ENCODE data around the gene FAM3C.

DNA sequence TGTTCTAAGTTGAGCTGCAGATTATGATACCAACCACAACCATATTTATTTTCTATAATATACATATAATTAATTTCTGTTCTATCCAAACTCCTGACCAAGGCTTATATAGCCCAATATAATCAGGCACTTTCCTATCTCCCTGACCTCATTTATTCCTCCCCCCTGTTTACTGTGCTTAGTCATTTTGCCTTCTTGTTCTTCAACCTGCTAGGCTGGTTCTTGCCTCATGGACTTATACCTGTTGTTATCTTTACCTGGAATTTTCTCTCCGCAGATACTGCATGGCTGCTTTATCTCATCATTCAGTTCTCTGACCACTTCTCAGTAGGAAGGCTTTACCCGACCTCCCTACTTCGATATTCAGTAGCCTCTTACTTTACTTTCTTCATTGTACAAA is 24.9 kb upstream of the FAM3C start:
- TF ChIP-seq POLR2A (IDR thresholded peaks at IDR 0.05) = no peak
- TF ChIP-seq, protein P1, sequence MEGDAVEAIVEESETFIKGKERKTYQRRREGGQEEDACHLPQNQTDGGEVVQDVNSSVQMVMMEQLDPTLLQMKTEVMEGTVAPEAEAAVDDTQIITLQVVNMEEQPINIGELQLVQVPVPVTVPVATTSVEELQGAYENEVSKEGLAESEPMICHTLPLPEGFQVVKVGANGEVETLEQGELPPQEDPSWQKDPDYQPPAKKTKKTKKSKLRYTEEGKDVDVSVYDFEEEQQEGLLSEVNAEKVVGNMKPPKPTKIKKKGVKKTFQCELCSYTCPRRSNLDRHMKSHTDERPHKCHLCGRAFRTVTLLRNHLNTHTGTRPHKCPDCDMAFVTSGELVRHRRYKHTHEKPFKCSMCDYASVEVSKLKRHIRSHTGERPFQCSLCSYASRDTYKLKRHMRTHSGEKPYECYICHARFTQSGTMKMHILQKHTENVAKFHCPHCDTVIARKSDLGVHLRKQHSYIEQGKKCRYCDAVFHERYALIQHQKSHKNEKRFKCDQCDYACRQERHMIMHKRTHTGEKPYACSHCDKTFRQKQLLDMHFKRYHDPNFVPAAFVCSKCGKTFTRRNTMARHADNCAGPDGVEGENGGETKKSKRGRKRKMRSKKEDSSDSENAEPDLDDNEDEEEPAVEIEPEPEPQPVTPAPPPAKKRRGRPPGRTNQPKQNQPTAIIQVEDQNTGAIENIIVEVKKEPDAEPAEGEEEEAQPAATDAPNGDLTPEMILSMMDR (IDR thresholded peaks at IDR 0.05) = no peak
